SK-N-SH (cell line): ENCODE results near the gene FBXO42. TPM values are rescaled to one million over a fixed set of nuclear protein-coding genes. Genes with fewer than 3 reads are reported as not detected.
A peak's percentile ranks its signal among the peaks of the same experiment; 100 is the strongest.

Experiments used
- CTCF ChIA-PET: fragments of 300-600, 350-600 bp; formaldehyde crosslinking; extraction: SDS; loops from one replicate; lab custom pipeline; 2021; lab: Yijun Ruan, JAX
- POLR2A ChIA-PET: fragments of 350-600 bp; sonication (Branson Sonifier 250); formaldehyde crosslinking; extraction: SDS; loops from one replicate; lab custom pipeline; 2020; ENCODE audit warnings: antibody characterized with exemption, inconsistent platforms; lab: Yijun Ruan, JAX
- DNase-seq: peaks from one replicate; pipeline ENCODE4 v3.0.0; 2012
- H2AFZ ChIP-seq: fragments of 200-600 bp; sonication (generic); 2 replicates; pipeline ENCODE4 v1.8.1; 2016; ENCODE audit warnings: antibody characterized with exemption, mild to moderate bottlenecking, low read depth
- H3F3A ChIP-seq: fragments of 200-600 bp; sonication (generic); replicated peaks from 2 replicates; pipeline ENCODE3; 2016; ENCODE audit warnings: antibody characterized with exemption, mild to moderate bottlenecking; ENCODE audit not compliant: insufficient read depth
- H3K27ac ChIP-seq, 2 experiments: fragments of 200-500 bp in 1 of 2; fragments of 200-600 bp in 1 of 2; sonication (Bioruptor generic) in 1 of 2; sonication (generic), shearing (Covaris generic) in 1 of 2; 2 replicates each; pipeline versions ENCODE4 v1.5.1 to v1.6.1; 2014 to 2016; ENCODE audit warnings: low read depth in 2 of 2, inconsistent platforms in 1 of 2, low read length in 1 of 2, mild to moderate bottlenecking in 1 of 2, mixed read lengths in 1 of 2
- H3K27me3 ChIP-seq: fragments of 200-600 bp; sonication (generic), shearing (Covaris generic); 2 replicates; pipeline ENCODE4 v1.6.1; 2016; ENCODE audit warnings: mixed run types; ENCODE audit not compliant: insufficient read depth
- H3K36me3 ChIP-seq, 2 experiments: fragments of 200-500 bp in 1 of 2; fragments of 200-600 bp in 1 of 2; sonication (Bioruptor generic) in 1 of 2; sonication (generic) in 1 of 2; replicated peaks in 1 of 2; 2 replicates each; pipeline versions ENCODE3 to v1.5.1; 2014 to 2016; ENCODE audit warnings: low read length in 1 of 2, mild to moderate bottlenecking in 1 of 2; ENCODE audit not compliant: insufficient read depth in 2 of 2, control insufficient read depth in 1 of 2
- H3K4me1 ChIP-seq, 2 experiments: fragments of 200-500 bp in 1 of 2; fragments of 200-600 bp in 1 of 2; sonication (Bioruptor generic) in 1 of 2; sonication (generic), shearing (Covaris generic) in 1 of 2; 2 replicates each; pipeline versions ENCODE4 v1.5.1 to v1.6.1; 2014 to 2016; ENCODE audit warnings: low read depth in 1 of 2, low read length in 1 of 2, mixed run types in 1 of 2; ENCODE audit not compliant: insufficient read depth in 2 of 2, control insufficient read depth in 1 of 2
- H3K4me2 ChIP-seq: fragments of 200-600 bp; sonication (generic), shearing (Covaris generic); 2 replicates; pipeline ENCODE4 v1.6.1; 2017; ENCODE audit warnings: mixed run types
- H3K4me3 ChIP-seq, 2 experiments: fragments of 200-500 bp in 1 of 2; fragments of 200-600 bp in 1 of 2; sonication (Bioruptor generic) in 1 of 2; sonication (generic), shearing (Covaris generic) in 1 of 2; 2 replicates each; pipeline versions ENCODE4 v1.5.1 to v1.8.1; 2014 to 2016; ENCODE audit warnings: low read depth in 2 of 2, inconsistent platforms in 1 of 2, low read length in 1 of 2, mild to moderate bottlenecking in 1 of 2, mixed read lengths in 1 of 2, moderate library complexity in 1 of 2
- H3K79me2 ChIP-seq: fragments of 200-600 bp; sonication (generic); 2 replicates; pipeline ENCODE4 v1.8.1; 2017; ENCODE audit warnings: mild to moderate bottlenecking; ENCODE audit not compliant: insufficient read depth
- H3K9ac ChIP-seq: fragments of 200-600 bp; sonication (generic); 2 replicates; pipeline ENCODE4 v1.6.1; 2017; ENCODE audit warnings: mixed run types
- H3K9me2 ChIP-seq: fragments of 200-600 bp; sonication (generic); 2 replicates; pipeline ENCODE4 v1.6.1; 2017; ENCODE audit warnings: mixed run types
- H3K9me3 ChIP-seq: fragments of 200-600 bp; sonication (generic); 2 replicates; pipeline ENCODE4 v1.6.1; 2017; ENCODE audit warnings: mixed run types, mild to moderate bottlenecking, moderate library complexity
- H4K20me1 ChIP-seq: fragments of 200-600 bp; sonication (generic); 2 replicates; pipeline ENCODE4 v1.6.1; 2017; ENCODE audit warnings: mild to moderate bottlenecking, mixed run types; ENCODE audit not compliant: insufficient read depth
- CHD2 ChIP-seq: fragments of 150-350 bp; IDR thresholded peaks from 2 replicates; pipeline ENCODE4 v1.6.1; 2018; ENCODE audit warnings: low read length; ENCODE audit not compliant: partially characterized antibody
- CTCF ChIP-seq: fragments of 200-600 bp; sonication (generic); IDR thresholded peaks from 2 replicates; pipeline ENCODE4 v1.6.1; 2017; ENCODE audit warnings: antibody characterized with exemption, mild to moderate bottlenecking, moderate library complexity
- EZH2phosphoT487 ChIP-seq: fragments of 200-600 bp; sonication (generic); IDR thresholded peaks from 2 replicates; pipeline ENCODE4 v1.6.1; 2017; ENCODE audit warnings: low read depth, mixed run types, mild to moderate bottlenecking, antibody characterized with exemption, moderate library complexity, borderline replicate concordance
- FOSL2 ChIP-seq: IDR thresholded peaks from 2 replicates; pipeline ENCODE4 v1.4.0; 2012; ENCODE audit warnings: low read depth, mild to moderate bottlenecking, moderate library complexity, borderline replicate concordance
- JUND ChIP-seq: IDR thresholded peaks from 2 replicates; pipeline ENCODE4 v1.4.0; 2012
- MEF2A ChIP-seq: IDR thresholded peaks from 2 replicates; pipeline ENCODE4 v1.4.0; 2012; ENCODE audit warnings: low read depth, borderline replicate concordance
- NFIC ChIP-seq: IDR thresholded peaks from 2 replicates; pipeline ENCODE4 v1.4.0; 2012; ENCODE audit warnings: borderline replicate concordance
- NRF1 ChIP-seq: IDR thresholded peaks from 2 replicates; pipeline ENCODE4 v1.6.1; 2012; ENCODE audit warnings: low read depth, mild to moderate bottlenecking, low read length
- RCOR1 ChIP-seq: fragments of 150-350 bp; IDR thresholded peaks from 2 replicates; pipeline ENCODE4 v1.6.1; 2017; ENCODE audit warnings: antibody characterized with exemption, low read length
- RXRA ChIP-seq: IDR thresholded peaks from 2 replicates; pipeline ENCODE4 v1.4.0; 2012; ENCODE audit warnings: low read depth, mild to moderate bottlenecking, borderline replicate concordance
- SIN3A ChIP-seq: IDR thresholded peaks from 2 replicates; pipeline ENCODE4 v1.6.1; 2012; ENCODE audit warnings: low read depth, mild to moderate bottlenecking, low read length, moderate library complexity, borderline replicate concordance
- TAF1 ChIP-seq: IDR thresholded peaks from 2 replicates; pipeline ENCODE4 v1.6.1; 2012; ENCODE audit warnings: low read depth, mild to moderate bottlenecking, low read length, moderate library complexity, borderline replicate concordance
- TEAD4 ChIP-seq: IDR thresholded peaks from 2 replicates; pipeline ENCODE4 v1.4.0; 2012; ENCODE audit warnings: mild to moderate bottlenecking, borderline replicate concordance; ENCODE audit not compliant: insufficient read depth
- USF1 ChIP-seq: IDR thresholded peaks from 2 replicates; pipeline ENCODE4 v1.4.0; 2012; ENCODE audit warnings: low read depth, borderline replicate concordance
- YY1 ChIP-seq: IDR thresholded peaks from 2 replicates; pipeline ENCODE4 v1.4.0; 2012; ENCODE audit warnings: low read depth, mild to moderate bottlenecking
- WGBS: methylation state at CpG from one replicate; pipeline ENCODE4 v1.1.6; 2017; ENCODE audit warnings: low lambda C conversion rate; 5-methylcytosine and 5-hydroxymethylcytosine counted together
- polyA plus RNA-seq, 3 experiments: library from polyadenylated mRNA; depleted of rRNA; stranded (reverse); fragments of >200 nt; gene quantifications; 2 replicates each; pipeline ENCODE4 v1.2.3, GENCODE V29; 2012
- TF ChIP-seq, protein P1 (sequence below): IDR thresholded peaks from 2 replicates; pipeline ENCODE4; 2012
- TF ChIP-seq, protein P2 (sequence below): fragments of 150-350 bp; IDR thresholded peaks from 2 replicates; pipeline ENCODE4 v1.6.1; 2016; ENCODE audit warnings: mild to moderate bottlenecking, low read depth, low read length

The FBXO42 gene
- polyA plus RNA-seq, 1 of the 3 experiments (the other 2 are of a cell fraction) = 8.6 TPM

- DNase-seq = no peak
- H3K36me3 ChIP-seq = peaks cover 7 to 45% of the 10 kb centered on the region in 2 experiments
- WGBS = 62% methylated on average over 3 of the region's 3 CpGs
Observed at GRCh38 chr1:16249596-16250241, 102.6 kb downstream of the FBXO42 start.

More at GRCh38 chr1:16249596-16250241, 102.6 kb downstream of the FBXO42 start:
- Histone ChIP-seq H3K9ac (no peak overlapping the region), H3K27me3 (no peaks in the 10 kb centered on the region), H3K27ac (peak overlapping the region; percentile 70 to 99), H2AFZ (no peak overlapping the region), H3K4me1 (peaks cover 23 to 63% of the 10 kb centered on the region in 2 experiments), H3K9me3 (no peaks in the 10 kb centered on the region), H3K79me2 (no peaks in the 10 kb centered on the region), H3K9me2 (no peaks in the 10 kb centered on the region), H3F3A (peaks cover 16% of the 10 kb centered on the region), H4K20me1 (no peaks in the 10 kb centered on the region), H3K4me2 (peak overlapping the region; percentile 30; the same call in 1 of the 2 replicates), H3K4me3 (no peak overlapping the region)
- CTCF ChIA-PET = interaction anchor here (1.0 to 3.0 kb wide), 4 partner anchors 102 to 177 kb away, joined by 3 to 28 read pairs (median 12); partner anchors contain the start of genes FAM131C and FBXO42
- POLR2A ChIA-PET = no interaction called here
- no peak for TF ChIP-seq TEAD4
- TF ChIP-seq, protein P1, sequence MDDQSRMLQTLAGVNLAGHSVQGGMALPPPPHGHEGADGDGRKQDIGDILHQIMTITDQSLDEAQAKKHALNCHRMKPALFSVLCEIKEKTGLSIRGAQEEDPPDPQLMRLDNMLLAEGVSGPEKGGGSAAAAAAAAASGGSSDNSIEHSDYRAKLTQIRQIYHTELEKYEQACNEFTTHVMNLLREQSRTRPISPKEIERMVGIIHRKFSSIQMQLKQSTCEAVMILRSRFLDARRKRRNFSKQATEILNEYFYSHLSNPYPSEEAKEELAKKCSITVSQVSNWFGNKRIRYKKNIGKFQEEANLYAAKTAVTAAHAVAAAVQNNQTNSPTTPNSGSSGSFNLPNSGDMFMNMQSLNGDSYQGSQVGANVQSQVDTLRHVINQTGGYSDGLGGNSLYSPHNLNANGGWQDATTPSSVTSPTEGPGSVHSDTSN = peak; percentile 52
- no peak for TF ChIP-seq CTCF
- TF ChIP-seq TAF1 = no peak
- no peak for TF ChIP-seq CHD2
- no peak for TF ChIP-seq MEF2A
- no peak for TF ChIP-seq FOSL2
- no peak for TF ChIP-seq RXRA
- no peak for TF ChIP-seq USF1
- TF ChIP-seq NRF1 = no peak
- no peak for TF ChIP-seq JUND
- no peak for TF ChIP-seq SIN3A
- TF ChIP-seq, protein P2, sequence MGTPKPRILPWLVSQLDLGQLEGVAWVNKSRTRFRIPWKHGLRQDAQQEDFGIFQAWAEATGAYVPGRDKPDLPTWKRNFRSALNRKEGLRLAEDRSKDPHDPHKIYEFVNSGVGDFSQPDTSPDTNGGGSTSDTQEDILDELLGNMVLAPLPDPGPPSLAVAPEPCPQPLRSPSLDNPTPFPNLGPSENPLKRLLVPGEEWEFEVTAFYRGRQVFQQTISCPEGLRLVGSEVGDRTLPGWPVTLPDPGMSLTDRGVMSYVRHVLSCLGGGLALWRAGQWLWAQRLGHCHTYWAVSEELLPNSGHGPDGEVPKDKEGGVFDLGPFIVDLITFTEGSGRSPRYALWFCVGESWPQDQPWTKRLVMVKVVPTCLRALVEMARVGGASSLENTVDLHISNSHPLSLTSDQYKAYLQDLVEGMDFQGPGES = no peak
- no peak for TF ChIP-seq YY1
- no peak for TF ChIP-seq RCOR1
- no peak for TF ChIP-seq EZH2phosphoT487
- TF ChIP-seq NFIC = peak; percentile 60; the same call in 1 of the 2 replicates
